Right ventricle myocardium superior (tissue), 1 donor: ENCODE data around the gene IFRD2. TPM values are rescaled to one million over a fixed set of nuclear protein-coding genes. Genes with fewer than 3 reads are reported as not detected.
"Not testable (repeated sequence)": the region's sequence is repeated elsewhere in the genome, so short reads cannot be mapped to it uniquely, and the experiment has no call there.

Source experiments
- ATAC-seq: fragments of 200-7000 bp; cut with Tn5 transposase; one replicate; pipeline ENCODE4 v1.9.1; 2020; ENCODE audit warnings: mild to moderate bottlenecking; ENCODE audit not compliant: poor library complexity
- DNase-seq: peaks from one replicate; pipeline ENCODE4 v3.0.0-alpha.2; 2020
- intact Hi-C: fragments of 100-400 bp; cut with DNase I; formaldehyde crosslinking; loops from one replicate; pipeline ENCODE4 v1.11.2; 2022
- total RNA-seq: library from RNA; stranded (reverse); fragmentation: NEBNext Ultra II Directional; extraction: Animal tissue kit (Norgen Biotek cat#: 25700); gene quantifications from one replicate; pipeline ENCODE4 v1.2.1, GENCODE V29; 2021
- donor health status: DM: no; HTN: yes; CAD: no; lungs with severe emphysema.

IFRD2 gene
- total RNA-seq, 1 donor from 2014 or later, result 70.1 TPM

- peak; percentile 76 for ATAC-seq
- intact Hi-C loops, result loop anchor here (2.0 to 5.0 kb wide), 2 partner anchors 49 to 80 kb away; partner anchors contain the start of gene HYAL2
- DNase-seq, result peak; percentile 93
Measured at GRCh38 chr3:50272911-50273688, 19.1 kb downstream of the IFRD2 start.

GRCh38 chr3:50272538-50272910 lies 19.7 kb downstream of the IFRD2 start:
- intact Hi-C loops, result loop anchor here (2.0 to 5.0 kb wide), 2 partner anchors 50 to 80 kb away; partner anchors contain the start of gene HYAL2
- not testable (repeated sequence) for DNase-seq, ATAC-seq

GRCh38 chr3:50271314-50271936 lies 20.8 kb downstream of the IFRD2 start:
- DNase-seq (no peak), ATAC-seq (no peak)
- intact Hi-C loops, result loop anchor here (2.0 to 5.0 kb wide), 2 partner anchors 41 to 51 kb away; partner anchors contain the start of gene HYAL2

GRCh38 chr3:50270422-50271224 lies 21.6 kb downstream of the IFRD2 start:
- DNase-seq (no peak), ATAC-seq (no peak)
- intact Hi-C loops, result loop anchor here (2.0 to 5.0 kb wide), 2 partner anchors 40 to 52 kb away; partner anchors contain the start of gene HYAL2

- ATAC-seq (no peak), DNase-seq (no peak)
- intact Hi-C loops, result loop anchor here (2.0 to 5.0 kb wide), 2 partner anchors 39 to 52 kb away; partner anchors contain the start of gene HYAL2
Measured at GRCh38 chr3:50269977-50270413, 22.2 kb downstream of the IFRD2 start.

- DNase-seq, result no peak
- no peak for ATAC-seq
- intact Hi-C loops, result no loop called here
Measured at GRCh38 chr3:50269460-50269859, 22.8 kb downstream of the IFRD2 start.

GRCh38 chr3:50268703-50269451 lies 23.4 kb downstream of the IFRD2 start, which contains the start of gene SEMA3B:
SEMA3B (plus strand) TSS chr3:50269147; CDS start chr3:50269241, 94 bp downstream.
- intact Hi-C loops, result no loop called here
- DNase-seq (peak; percentile 74), ATAC-seq (peak; percentile 34)

- intact Hi-C loops, result no loop called here
- no peak for ATAC-seq
Measured at GRCh38 chr3:50268276-50268675, 24.0 kb downstream of the IFRD2 start.

GRCh38 chr3:50267280-50267913 lies 24.8 kb downstream of the IFRD2 start:
- peak; percentile 72 for ATAC-seq
- intact Hi-C loops, result no loop called here
- DNase-seq, result peak; percentile 87

More at GRCh38 chr3:50268276-50268675, 24.0 kb downstream of the IFRD2 start:
- DNase-seq, result no peak

- DNase-seq, result no peak
- ATAC-seq, result no peak
- intact Hi-C loops, result no loop called here
Measured at GRCh38 chr3:50266836-50267235, 25.4 kb downstream of the IFRD2 start.

GRCh38 chr3:50266017-50266416 lies 26.2 kb downstream of the IFRD2 start:
- ATAC-seq (no peak), DNase-seq (no peak)
- intact Hi-C loops, result no loop called here

- DNase-seq (no peak), ATAC-seq (no peak)
- intact Hi-C loops, result no loop called here
Measured at GRCh38 chr3:50265571-50265970, 26.7 kb downstream of the IFRD2 start.

- DNase-seq (no peak), ATAC-seq (no peak)
- intact Hi-C loops, result no loop called here
Measured at GRCh38 chr3:50264964-50265485, 27.2 kb downstream of the IFRD2 start.

- DNase-seq (peak; percentile 82), ATAC-seq (peak; percentile 13)
- intact Hi-C loops, result no loop called here
Measured at GRCh38 chr3:50264383-50264963, 27.8 kb downstream of the IFRD2 start.

GRCh38 chr3:50263478-50264382 lies 28.5 kb downstream of the IFRD2 start:
- intact Hi-C loops, result no loop called here
- ATAC-seq (no peak), DNase-seq (no peak)

- ATAC-seq (no peak), DNase-seq (no peak)
- intact Hi-C loops, result no loop called here
Measured at GRCh38 chr3:50262778-50263177, 29.5 kb downstream of the IFRD2 start.
